Ascending aorta (tissue), 2 donors: ENCODE results near the gene ZCWPW1. TPM values are rescaled to one million over a fixed set of nuclear protein-coding genes. Genes with fewer than 3 reads are reported as not detected.

Experiments used
- DNase-seq, 2 donors: peaks; one replicate each; pipeline ENCODE4 v3.0.0-alpha.2; 2019; ENCODE audit warnings: low spot score in 2 of 2
- H3K27ac ChIP-seq, 2 donors: fragments of 200-600 bp; sonication (generic); one replicate each; pipeline ENCODE4 v1.5.1; 2016 to 2017; ENCODE audit warnings: mild to moderate bottlenecking in 1 of 2
- H3K27me3 ChIP-seq: fragments of 200-600 bp; sonication (generic); one replicate; pipeline ENCODE4 v1.5.1; 2017
- H3K36me3 ChIP-seq, 2 donors: fragments of 200-600 bp; sonication (generic); one replicate each; pipeline ENCODE4 v1.5.1; 2016
- H3K4me1 ChIP-seq, 2 donors: fragments of 200-600 bp; sonication (generic); one replicate each; pipeline ENCODE4 v1.5.1; 2016 to 2017; ENCODE audit warnings: mild to moderate bottlenecking in 1 of 2
- H3K4me3 ChIP-seq, 2 donors: fragments of 200-600 bp; sonication (generic); one replicate each; pipeline ENCODE4 v1.5.1; 2016 to 2017; ENCODE audit warnings: mild to moderate bottlenecking in 1 of 2
- H3K9me3 ChIP-seq, 2 donors: fragments of 200-600 bp; sonication (generic); one replicate each; pipeline ENCODE4 v1.5.1; 2016
- intact Hi-C: fragments of 100-400 bp; cut with DNase I; formaldehyde crosslinking; loops from one replicate; pipeline ENCODE4 v1.15.1; 2023
- total RNA-seq: library from RNA; depleted of rRNA; stranded (reverse); fragments of >200 nt; gene quantifications from one replicate; pipeline ENCODE4 v1.1.0, GENCODE V29; 2016
- TF ChIP-seq, protein P1 (sequence below), 3 experiments: fragments of 200-600 bp in 2 of 3; fragments of 450-650 bp in 1 of 3; sonication (generic) in 2 of 3; IDR thresholded peaks; one replicate each; pipeline ENCODE4 v1.5.1; 2016 to 2019; ENCODE audit warnings: antibody characterized with exemption in 3 of 3, mild to moderate bottlenecking in 1 of 3, moderate library complexity in 1 of 3

ZCWPW1 gene
- total RNA-seq, 1 donor from 2014 or later: not detected

DNA sequence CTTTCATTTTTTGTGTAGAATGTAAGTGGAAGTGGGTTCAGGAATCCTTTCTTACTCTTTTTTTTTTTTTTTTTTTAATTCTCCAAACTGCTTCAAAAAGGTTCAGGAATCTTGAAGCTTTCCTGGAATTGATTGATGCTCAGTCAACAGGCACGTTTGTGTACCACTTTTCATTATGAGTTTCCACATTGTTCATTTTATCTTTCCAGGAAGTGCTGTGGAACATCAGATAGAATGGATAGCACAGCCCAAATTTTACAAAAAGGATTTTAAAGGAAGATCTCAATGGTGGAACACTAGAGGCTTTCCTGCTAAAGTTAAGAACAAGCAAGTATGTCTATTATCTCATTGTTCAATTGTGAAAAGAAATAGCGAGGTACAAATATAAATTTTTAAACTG is 9.7 kb upstream of the ZCWPW1 start:
- intact Hi-C loops: loop anchor here (5.0 to 10.0 kb wide), 2 partner anchors 174 to 807 kb away; partner anchors contain the start of genes FIS1 and MOSPD3
- no peak overlapping the region for H3K27ac ChIP-seq
- peaks cover 11 to 18% of the 10 kb centered on the region in 2 donors for H3K36me3 ChIP-seq
- TF ChIP-seq, protein P1, sequence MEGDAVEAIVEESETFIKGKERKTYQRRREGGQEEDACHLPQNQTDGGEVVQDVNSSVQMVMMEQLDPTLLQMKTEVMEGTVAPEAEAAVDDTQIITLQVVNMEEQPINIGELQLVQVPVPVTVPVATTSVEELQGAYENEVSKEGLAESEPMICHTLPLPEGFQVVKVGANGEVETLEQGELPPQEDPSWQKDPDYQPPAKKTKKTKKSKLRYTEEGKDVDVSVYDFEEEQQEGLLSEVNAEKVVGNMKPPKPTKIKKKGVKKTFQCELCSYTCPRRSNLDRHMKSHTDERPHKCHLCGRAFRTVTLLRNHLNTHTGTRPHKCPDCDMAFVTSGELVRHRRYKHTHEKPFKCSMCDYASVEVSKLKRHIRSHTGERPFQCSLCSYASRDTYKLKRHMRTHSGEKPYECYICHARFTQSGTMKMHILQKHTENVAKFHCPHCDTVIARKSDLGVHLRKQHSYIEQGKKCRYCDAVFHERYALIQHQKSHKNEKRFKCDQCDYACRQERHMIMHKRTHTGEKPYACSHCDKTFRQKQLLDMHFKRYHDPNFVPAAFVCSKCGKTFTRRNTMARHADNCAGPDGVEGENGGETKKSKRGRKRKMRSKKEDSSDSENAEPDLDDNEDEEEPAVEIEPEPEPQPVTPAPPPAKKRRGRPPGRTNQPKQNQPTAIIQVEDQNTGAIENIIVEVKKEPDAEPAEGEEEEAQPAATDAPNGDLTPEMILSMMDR (IDR thresholded peaks at IDR 0.05): no peak
- DNase-seq: no peak
- no peaks in the 10 kb centered on the region for H3K9me3 ChIP-seq
- H3K27me3 ChIP-seq: no peaks in the 10 kb centered on the region
- peaks cover 4 to 11% of the 10 kb centered on the region in 2 donors for H3K4me1 ChIP-seq
- no peak overlapping the region for H3K4me3 ChIP-seq

DNA sequence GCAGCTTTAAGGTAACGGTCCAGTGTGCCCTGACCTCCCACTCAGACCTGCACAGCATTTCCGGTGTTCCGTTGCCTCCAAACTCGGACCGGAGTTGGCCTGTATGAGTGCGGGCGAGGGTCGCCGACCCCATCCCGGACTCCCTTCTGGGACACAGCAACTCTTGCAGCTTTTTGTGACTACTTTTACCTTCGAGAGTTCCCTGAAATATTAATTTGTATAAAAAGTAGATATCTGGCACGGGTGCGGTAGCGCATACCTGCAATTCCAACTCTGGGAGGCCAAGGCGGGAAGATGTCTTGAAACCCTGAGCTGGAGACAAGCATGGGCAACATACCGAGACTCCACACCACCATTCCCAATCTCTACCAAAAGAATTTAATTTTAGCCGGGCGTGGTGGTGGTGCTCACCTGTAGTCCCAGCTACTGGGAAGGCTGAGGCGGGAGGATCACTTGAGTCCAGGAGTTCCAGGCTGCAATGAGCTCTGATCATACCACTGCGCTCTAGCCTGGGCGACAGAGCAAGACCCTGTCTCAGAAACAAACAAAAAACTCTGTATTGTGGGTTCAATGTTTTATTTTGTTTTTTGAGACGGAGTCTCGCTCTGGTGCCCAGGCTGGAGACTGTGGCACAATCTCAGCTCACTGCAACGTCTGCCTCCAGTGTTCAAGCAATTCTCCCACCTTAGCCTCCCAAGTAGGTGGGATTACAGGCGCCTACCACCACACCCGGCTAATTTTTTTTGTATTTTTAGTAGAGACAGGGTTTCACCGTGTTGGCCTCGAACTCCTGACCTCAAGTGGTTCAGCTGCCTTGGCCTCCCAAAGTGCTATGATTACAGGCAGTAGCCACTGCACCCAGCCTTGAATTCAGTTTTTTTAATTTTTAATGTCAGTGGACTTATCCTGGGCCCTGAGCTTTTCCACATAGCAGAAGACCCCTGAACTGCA is 8.9 kb upstream of the ZCWPW1 start:
- TF ChIP-seq, protein P1 (IDR thresholded peaks at IDR 0.05): no peak
- Histone ChIP-seq H3K9me3 (no peaks in the 10 kb centered on the region), H3K4me3 (peak overlapping the region in 1 of 2 donors; percentile 90), H3K27ac (peak overlapping the region; percentile 96 to 98), H3K36me3 (peaks cover 11 to 26% of the 10 kb centered on the region in 2 donors), H3K4me1 (peaks cover 4 to 11% of the 10 kb centered on the region in 2 donors), H3K27me3 (no peaks in the 10 kb centered on the region)
- intact Hi-C loops: loop anchor here (5.0 to 10.0 kb wide), 2 partner anchors 175 to 807 kb away; partner anchors contain the start of genes FIS1 and MOSPD3
- peak in 1 of 2 donors; percentile 69 for DNase-seq

DNA sequence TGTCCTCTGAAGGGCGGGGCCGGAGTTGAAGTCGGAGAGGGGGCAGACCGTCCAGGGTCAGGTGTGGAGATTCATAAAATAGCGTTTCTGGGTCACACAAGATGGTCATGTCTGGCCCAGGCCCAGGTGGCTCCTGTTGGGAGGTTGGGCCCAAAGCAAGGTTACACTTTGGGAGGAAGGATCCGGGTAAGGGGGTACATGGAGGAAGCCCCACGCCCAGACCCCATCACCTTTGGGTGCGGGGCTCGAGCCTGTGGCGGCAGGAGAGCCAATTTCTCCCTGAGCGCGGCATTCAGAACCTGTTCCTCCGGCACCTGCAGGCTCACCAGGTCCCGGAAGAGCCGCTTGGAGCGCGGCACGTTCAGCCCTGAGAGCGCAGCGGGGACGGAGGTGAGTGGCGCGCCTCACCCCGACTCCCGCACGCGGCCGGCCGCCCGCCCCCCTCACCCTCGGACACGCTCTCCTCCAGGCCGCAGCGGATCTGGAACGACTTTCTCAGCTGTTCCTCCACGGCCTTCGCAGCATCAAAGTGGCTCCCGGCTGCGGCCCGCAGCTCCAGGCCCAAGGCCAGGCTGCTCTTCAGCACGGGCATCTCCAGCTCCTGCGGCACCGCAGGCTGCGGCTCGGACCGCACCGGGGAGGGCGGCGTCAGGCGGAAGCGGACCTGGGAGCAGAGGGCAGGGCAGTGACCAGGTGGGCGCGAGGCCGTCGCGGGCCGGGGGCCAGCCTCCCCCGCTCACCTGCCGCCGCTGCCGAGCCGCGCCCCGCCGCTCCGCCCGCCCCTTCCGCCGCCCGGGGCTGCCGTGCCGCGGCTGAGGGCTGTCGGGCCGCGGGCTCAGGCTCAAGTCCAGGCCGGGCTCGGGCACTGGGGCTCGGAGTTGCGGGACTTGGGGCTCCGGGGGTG is 7.2 kb upstream of the ZCWPW1 start:
- H3K4me1 ChIP-seq: peaks cover 4 to 27% of the 10 kb centered on the region in 2 donors
- H3K27ac ChIP-seq: peak overlapping the region; percentile 96 to 98
- H3K27me3 ChIP-seq: no peaks in the 10 kb centered on the region
- peaks cover 11 to 26% of the 10 kb centered on the region in 2 donors for H3K36me3 ChIP-seq
- no peaks in the 10 kb centered on the region for H3K9me3 ChIP-seq
- H3K4me3 ChIP-seq: peak overlapping the region; percentile 90
- intact Hi-C loops: loop anchor here (1.0 to 10.0 kb wide), 3 partner anchors 177 to 809 kb away; partner anchors contain the start of genes FIS1, GNB2 and MOSPD3
- TF ChIP-seq, protein P1 (IDR thresholded peaks at IDR 0.05): no peak
- DNase-seq: peak in 1 of 2 donors; percentile 68

DNA sequence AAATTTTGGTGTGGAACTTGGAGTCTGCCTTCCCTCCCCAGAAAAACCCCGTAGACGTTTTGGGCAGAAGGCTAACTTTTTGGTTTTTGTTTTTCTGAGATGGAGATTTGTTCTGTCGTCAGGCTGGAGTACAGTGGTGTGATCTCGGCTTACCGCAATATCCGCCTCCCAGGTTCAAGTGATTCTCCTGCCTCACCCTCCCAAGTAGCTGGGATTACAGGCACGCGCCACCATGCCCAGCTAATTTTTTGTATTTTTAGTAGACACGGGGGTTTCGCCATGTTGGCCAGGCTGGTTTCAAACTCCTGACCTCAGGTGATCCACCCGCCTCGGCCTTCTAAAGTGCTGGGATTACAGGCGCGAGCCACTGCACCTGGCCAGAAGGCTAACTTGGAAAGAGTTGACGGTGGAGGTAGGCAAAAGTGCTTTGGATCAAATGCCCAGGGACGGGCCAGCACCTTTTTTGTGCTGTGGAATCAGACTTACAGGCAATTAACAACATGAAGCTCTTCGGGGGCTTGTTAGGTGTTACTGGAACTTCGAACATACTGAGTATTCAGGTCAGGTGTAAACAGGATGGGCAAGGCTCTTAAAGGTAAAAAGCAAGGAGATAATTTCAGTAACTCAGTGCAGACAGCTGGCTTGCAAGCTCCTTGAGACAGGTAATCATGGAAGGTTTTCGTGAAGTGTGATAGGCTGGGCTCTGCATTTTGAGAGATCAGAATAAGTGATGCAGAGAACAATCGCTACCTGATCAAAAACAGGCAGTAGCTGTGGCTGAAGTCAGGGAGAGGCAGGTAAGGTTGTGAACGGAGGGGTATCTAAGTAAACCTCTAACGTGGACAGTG is 6.0 kb upstream of the ZCWPW1 start:
- DNase-seq: peak in 1 of 2 donors; percentile 59
- Histone ChIP-seq H3K27ac (peak overlapping the region in 1 of 2 donors; percentile 4), H3K9me3 (no peaks in the 10 kb centered on the region), H3K4me3 (peak overlapping the region; percentile 90), H3K4me1 (peaks cover 4 to 29% of the 10 kb centered on the region in 2 donors), H3K36me3 (peaks cover 11 to 26% of the 10 kb centered on the region in 2 donors), H3K27me3 (no peaks in the 10 kb centered on the region)
- TF ChIP-seq, protein P1 (IDR thresholded peaks at IDR 0.05): no peak
- intact Hi-C loops: loop anchor here (5.0 to 10.0 kb wide), 2 partner anchors 178 to 810 kb away; partner anchors contain the start of genes FIS1 and MOSPD3
